ENCODE data around the gene KMT2D. TPM values are rescaled to one million over a fixed set of nuclear protein-coding genes. Genes with fewer than 3 reads are reported as not detected.

KMT2D gene
- total and polyA plus RNA-seq, 10 of the 15 experiments (the other 5 are each of a cell fraction or from before 2014, with no cell fraction given) = 0.51 to 71.5 (median 10.4) TPM

DNA sequence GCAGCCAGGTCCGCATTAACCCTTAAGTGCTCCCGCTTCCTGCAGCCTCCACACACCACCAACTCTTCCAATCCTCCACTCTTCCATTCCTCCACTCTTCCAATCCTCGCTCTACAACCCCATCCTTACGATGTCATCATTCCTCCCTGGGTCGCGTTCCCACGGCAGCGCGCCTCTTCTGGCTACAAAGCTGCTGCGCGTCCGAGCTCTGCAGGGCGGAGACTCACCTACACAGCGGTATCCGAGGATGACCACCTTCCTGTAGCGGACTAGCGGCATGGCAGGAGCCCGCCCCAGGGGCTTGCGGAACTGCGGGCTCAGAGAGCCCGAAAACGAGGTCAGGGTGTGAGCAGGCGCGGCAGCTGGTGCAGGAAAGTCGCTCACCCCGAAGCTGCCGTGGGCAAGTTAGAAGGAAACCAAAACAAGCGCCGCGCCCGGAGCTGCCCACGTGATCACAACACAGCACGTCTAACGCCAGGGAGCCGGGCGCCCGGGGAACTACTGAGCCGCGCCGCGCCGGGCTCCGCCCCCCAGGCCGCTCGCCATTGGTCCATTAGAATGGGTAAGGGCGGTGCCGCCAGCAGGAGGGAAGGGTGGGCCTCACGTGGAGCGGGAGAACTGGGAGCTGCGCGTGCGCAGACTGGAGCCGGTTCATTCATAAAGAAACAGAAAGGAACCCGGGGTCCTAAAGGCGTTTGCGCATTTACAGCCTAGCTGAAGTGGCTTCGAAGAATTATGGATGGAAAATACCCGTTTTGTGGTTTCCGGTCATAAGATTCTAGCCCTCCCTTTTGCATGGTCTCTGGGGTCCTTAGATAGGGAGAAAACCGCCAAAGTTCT is 9.1 kb upstream of the KMT2D start, which contains the start of gene RHEBL1 (continued):
- TF ChIP-seq, protein P1, sequence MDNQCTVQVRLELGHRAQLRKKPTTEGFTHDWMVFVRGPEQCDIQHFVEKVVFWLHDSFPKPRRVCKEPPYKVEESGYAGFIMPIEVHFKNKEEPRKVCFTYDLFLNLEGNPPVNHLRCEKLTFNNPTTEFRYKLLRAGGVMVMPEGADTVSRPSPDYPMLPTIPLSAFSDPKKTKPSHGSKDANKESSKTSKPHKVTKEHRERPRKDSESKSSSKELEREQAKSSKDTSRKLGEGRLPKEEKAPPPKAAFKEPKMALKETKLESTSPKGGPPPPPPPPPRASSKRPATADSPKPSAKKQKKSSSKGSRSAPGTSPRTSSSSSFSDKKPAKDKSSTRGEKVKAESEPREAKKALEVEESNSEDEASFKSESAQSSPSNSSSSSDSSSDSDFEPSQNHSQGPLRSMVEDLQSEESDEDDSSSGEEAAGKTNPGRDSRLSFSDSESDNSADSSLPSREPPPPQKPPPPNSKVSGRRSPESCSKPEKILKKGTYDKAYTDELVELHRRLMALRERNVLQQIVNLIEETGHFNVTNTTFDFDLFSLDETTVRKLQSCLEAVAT (IDR thresholded peaks at IDR 0.05) = peak; percentile 21; the same call in 1 of the 2 replicates
- TF ChIP-seq NFXL1 (IDR thresholded peaks at IDR 0.05; ENCODE audit: borderline replicate concordance) (no peak), SIX5 (IDR thresholded peaks at IDR 0.05; ENCODE audit: low read depth, low read length, severe bottlenecking) (no peak), ZNF687 (IDR thresholded peaks at IDR 0.05) (no peak), JUND (IDR thresholded peaks at IDR 0.05; ENCODE audit: low read depth, low read length) (peak; percentile 71; the same call in 1 of the 2 replicates), NR2C1 (IDR thresholded peaks at IDR 0.05) (no peak), SMAD5 (IDR thresholded peaks at IDR 0.05; ENCODE audit: low read depth) (no peak), SREBF1 (IDR thresholded peaks at IDR 0.05; ENCODE audit: low read length) (no peak), USF1 (IDR thresholded peaks at IDR 0.05; ENCODE audit: borderline replicate concordance, extremely low read length, insufficient read depth, low read depth, low read length) (peak; percentile 89), SUPT20H (IDR thresholded peaks at IDR 0.05; ENCODE audit: borderline replicate concordance, control insufficient read depth, low read depth, low read length) (no peak), CEBPB (IDR thresholded peaks at IDR 0.05; ENCODE audit: borderline replicate concordance in 1 of 2, low read depth in 2 of 2, low read length in 2 of 2) (no peak), STAT3 (IDR thresholded peaks at IDR 0.05; ENCODE audit: low read depth, low read length) (no peak), ZNF622 (IDR thresholded peaks at IDR 0.05) (no peak), NFYB (IDR thresholded peaks at IDR 0.05; ENCODE audit: insufficient read depth, low read depth, low read length) (peak; percentile 61)

Measured in GM12878 (cell line).